A549 (cell line): ENCODE results near the gene AMDHD1. TPM values are rescaled to one million over a fixed set of nuclear protein-coding genes. Genes with fewer than 3 reads are reported as not detected.
A peak's percentile ranks its signal among the peaks of the same experiment; 100 is the strongest.

ENCODE experiments used
- ATAC-seq, 2 experiments: fragments of 200-7000 bp in 1 of 2; fragments of >200 bp in 1 of 2; cut with Nextera tagmentation in 1 of 2; cut with Tn5 transposase in 1 of 2; 3 replicates each; pipeline versions ENCODE4 v1.8.0 to v1.9.1; 2018 to 2020; ENCODE audit warnings: mild to moderate bottlenecking in 1 of 2, moderate library complexity in 1 of 2
- CTCF ChIA-PET: fragments of 300-600 bp; sonication (Branson Sonifier 250); formaldehyde crosslinking; extraction: SDS; loops from one replicate; lab custom pipeline; 2021; ENCODE audit warnings: antibody characterized with exemption, inconsistent platforms; lab: Yijun Ruan, JAX
- POLR2A ChIA-PET: fragments of 350-600 bp; formaldehyde crosslinking; extraction: SDS; loops from one replicate; lab custom pipeline; 2021; ENCODE audit warnings: antibody characterized with exemption, inconsistent platforms; lab: Yijun Ruan, JAX
- DNase-seq, 2 experiments: peaks; one replicate each; pipeline versions ENCODE4 v3.0.0 to v3.0.0-alpha.2; 2011 to 2016; ENCODE audit warnings: low read depth in 1 of 2, low spot score in 1 of 2
- FAIRE-seq: peaks from 2 replicates; lab custom pipeline; 2011; peaks lifted over from hg19 to GRCh38; lab: Jason Lieb, UNC
- H3K27ac ChIP-seq, 2 experiments: fragments of >200 bp; sonication (Bioruptor Twin); formaldehyde crosslinking; 3 replicates each; pipeline ENCODE4 v1.5.1; 2016 to 2017
- H3K4me1 ChIP-seq: fragments of >200 bp; sonication (Bioruptor Twin); formaldehyde crosslinking; 3 replicates; pipeline ENCODE4 v1.6.1; 2016
- H3K4me2 ChIP-seq: fragments of >200 bp; sonication (Bioruptor Twin); formaldehyde crosslinking; 3 replicates; pipeline ENCODE4 v1.6.1; 2016
- H3K4me3 ChIP-seq: fragments of >200 bp; sonication (Bioruptor Twin); formaldehyde crosslinking; 3 replicates; pipeline ENCODE4 v1.5.1; 2016
- H3K9me3 ChIP-seq: fragments of >200 bp; sonication (Bioruptor Twin); formaldehyde crosslinking; 3 replicates; pipeline ENCODE4 v1.6.1; 2016
- ATOH8 ChIP-seq: fragments of 250-450 bp; sonication (Bioruptor Pico); IDR thresholded peaks from 2 replicates; pipeline ENCODE4 v1.5.0; 2020; ENCODE audit warnings: low read depth, mild to moderate bottlenecking, moderate library complexity
- CHD4 ChIP-seq: fragments of 200-600 bp; sonication (generic); IDR thresholded peaks from 2 replicates; pipeline ENCODE4 v1.6.1; 2016; ENCODE audit warnings: antibody characterized with exemption, mild to moderate bottlenecking, borderline replicate concordance
- EHF ChIP-seq: fragments of 250-450 bp; sonication (Bioruptor Pico); IDR thresholded peaks from 2 replicates; pipeline ENCODE4 v1.5.0; 2020; ENCODE audit warnings: mild to moderate bottlenecking
- FOSL2 ChIP-seq, 2 experiments: fragments of 450-650 bp in 1 of 2; fragments of >200 bp in 1 of 2; sonication (Bioruptor Twin) in 1 of 2; formaldehyde crosslinking; IDR thresholded peaks; 2 replicates each; pipeline versions ENCODE4 v1.5.0 to v1.6.1; 2016 to 2020; ENCODE audit warnings: mild to moderate bottlenecking in 1 of 2, moderate library complexity in 1 of 2
- HDAC2 ChIP-seq: fragments of 200-600 bp; sonication (generic); IDR thresholded peaks from 2 replicates; pipeline ENCODE4 v1.6.1; 2016
- HES2 ChIP-seq: fragments of >200 bp; sonication (Bioruptor Twin); formaldehyde crosslinking; IDR thresholded peaks from 2 replicates; pipeline ENCODE4 v1.6.1; 2016
- HEYL ChIP-seq: fragments of 250-450 bp; sonication (Bioruptor Pico); IDR thresholded peaks from 2 replicates; pipeline ENCODE4 v1.8.0; 2021; ENCODE audit warnings: mild to moderate bottlenecking, moderate library complexity
- JUN ChIP-seq, 2 experiments: fragments of >200 bp; sonication (Bioruptor Twin); formaldehyde crosslinking; IDR thresholded peaks; 2 replicates in 1 of 2; 3 replicates in 1 of 2; pipeline ENCODE4 v1.6.1; 2016 to 2017
- JUNB ChIP-seq: fragments of >200 bp; sonication (Bioruptor Twin); formaldehyde crosslinking; IDR thresholded peaks from 2 replicates; pipeline ENCODE4 v1.6.1; 2016
- NPAS2 ChIP-seq: fragments of 250-450 bp; sonication (Bioruptor Pico); IDR thresholded peaks from 2 replicates; pipeline ENCODE4 v1.8.0; 2022; ENCODE audit warnings: mild to moderate bottlenecking, moderate library complexity, borderline replicate concordance
- POLR2A ChIP-seq: IDR thresholded peaks from 2 replicates; pipeline ENCODE4 v1.6.1; 2012; ENCODE audit warnings: mild to moderate bottlenecking, low read length
- RAD21 ChIP-seq, 2 experiments: fragments of >200 bp in 1 of 2; sonication (Bioruptor Twin) in 1 of 2; formaldehyde crosslinking in 1 of 2; IDR thresholded peaks in 1 of 2; conservative IDR thresholded peaks in 1 of 2; 2 replicates in 1 of 2; 3 replicates in 1 of 2; pipeline ENCODE4 v1.6.1; 2012 to 2018; ENCODE audit warnings: inconsistent platforms in 1 of 2
- RARB ChIP-seq: fragments of 250-450 bp; sonication (Bioruptor Pico); IDR thresholded peaks from 2 replicates; pipeline ENCODE4 v1.8.0; 2021; ENCODE audit warnings: mild to moderate bottlenecking, moderate library complexity
- RCOR1 ChIP-seq: fragments of 150-350 bp; IDR thresholded peaks from 2 replicates; pipeline ENCODE4 v1.6.1; 2014; ENCODE audit warnings: antibody characterized with exemption, low read length, low read depth
- RFX5 ChIP-seq: fragments of 450-650 bp; IDR thresholded peaks from 2 replicates; pipeline ENCODE4 v1.7.1; 2014; ENCODE audit warnings: antibody characterized with exemption, mild to moderate bottlenecking, moderate library complexity
- RNF2 ChIP-seq: fragments of 200-600 bp; sonication (generic); IDR thresholded peaks from 2 replicates; pipeline ENCODE4 v1.6.1; 2016; ENCODE audit warnings: low read depth, mild to moderate bottlenecking, antibody characterized with exemption, moderate library complexity, borderline replicate concordance
- SMC3 ChIP-seq: fragments of >200 bp; sonication (Bioruptor Twin); formaldehyde crosslinking; IDR thresholded peaks from 3 replicates; pipeline ENCODE4 v1.6.1; 2018; ENCODE audit warnings: inconsistent platforms
- TFCP2L1 ChIP-seq: fragments of 250-450 bp; sonication (Bioruptor Pico); IDR thresholded peaks from 2 replicates; pipeline ENCODE4 v1.5.0; 2021; ENCODE audit warnings: mild to moderate bottlenecking
- USF2 ChIP-seq: fragments of 450-650 bp; IDR thresholded peaks from 2 replicates; pipeline ENCODE4 v1.6.1; 2014; ENCODE audit warnings: antibody characterized with exemption
- ZC3H11A ChIP-seq: fragments of 450-650 bp; IDR thresholded peaks from 2 replicates; pipeline ENCODE4 v1.6.1; 2014; ENCODE audit warnings: antibody characterized with exemption, mild to moderate bottlenecking
- WGBS: methylation state at CpG from one replicate; pipeline ENCODE4 v1.1.6; 2017; ENCODE audit errors: missing lambda C conversion rate; 5-methylcytosine and 5-hydroxymethylcytosine counted together
- polyA plus RNA-seq, 4 experiments: library from polyadenylated mRNA; depleted of rRNA in 3 of 4; stranded (reverse); fragments of >200 nt; fragmentation: RNase III in 1 of 4; extraction: RNeasy Plus Mini Kit Qiagen cat#74134 plus additional on column Dnase treatment in 1 of 4; gene quantifications; 2 replicates in 3 of 4; 3 replicates in 1 of 4; pipeline ENCODE4 v1.2.3, GENCODE V29; 2011 to 2017

AMDHD1 gene
- polyA plus RNA-seq, 2 of the 4 experiments (the other 2 are of a cell fraction) = 4.1 to 7.7 TPM

DNA sequence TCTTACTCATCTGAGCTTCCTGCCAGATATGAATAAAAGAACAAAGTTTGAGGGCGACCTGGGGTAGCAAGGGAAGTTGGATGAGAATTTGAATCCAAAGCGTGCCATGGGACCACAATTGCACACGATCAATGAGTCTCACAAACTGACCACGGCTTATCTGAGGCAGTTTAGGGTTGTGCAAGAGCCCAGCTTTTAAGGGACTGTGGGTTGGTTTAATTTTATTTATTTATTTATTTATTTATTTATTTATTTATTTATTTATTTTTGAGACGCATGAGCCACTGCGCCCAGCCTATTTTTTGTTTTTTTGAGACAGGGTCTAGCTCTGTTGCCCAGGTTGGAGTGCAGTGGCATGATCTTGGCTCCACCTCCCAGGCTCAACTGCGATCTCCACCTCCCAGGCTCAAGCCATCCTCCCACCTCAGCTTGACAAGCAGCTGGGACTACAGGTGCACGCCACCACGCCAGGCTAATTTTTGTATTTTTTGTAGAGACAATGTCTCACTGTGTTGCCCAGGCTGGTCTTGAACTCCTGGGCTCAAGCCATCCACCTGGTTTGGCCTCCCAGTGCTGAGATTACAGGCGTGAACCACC lies 1.1 kb downstream of the AMDHD1 start:
- TF ChIP-seq JUNB = no peak
- no peak for TF ChIP-seq TFCP2L1 (CRISPR knock-in tag)
- TF ChIP-seq ZC3H11A = peak; percentile 93
- CTCF ChIA-PET = interaction anchor here (0.6 to 6.7 kb wide), 14 partner anchors 7 to 1992 kb away, joined by 3 to 46 read pairs (median 3); no protein-coding TSS in a partner anchor
- WGBS = 72% methylated on average over 10 of the region's 10 CpGs

GRCh38 chr12:95949477-95950206 lies 6.5 kb downstream of the AMDHD1 start:
- Histone ChIP-seq H3K4me2 (no peak overlapping the region), H3K27ac (no peak overlapping the region), H3K4me3 (no peak overlapping the region), H3K9me3 (no peaks in the 10 kb centered on the region), H3K4me1 (no peaks in the 10 kb centered on the region)
- ChIA-PET CTCF (no interaction called here), POLR2A (no interaction called here)
- FAIRE-seq (peak; percentile 59), DNase-seq (no peak), ATAC-seq (no peak)
- no peak for TF ChIP-seq SMC3
- 35% methylated on average over 4 of the region's 4 CpGs for WGBS

More for the DNA sequence above, 1.1 kb downstream of the AMDHD1 start:
- FAIRE-seq (no peak), DNase-seq (no peak), ATAC-seq (no peak)
- no peaks in the 10 kb centered on the region for H3K9me3 ChIP-seq
- POLR2A ChIA-PET = interaction anchor here (2.1 to 2.3 kb wide), 3 partner anchors 10 to 92 kb away, joined by 8 to 28 read pairs (median 11); partner anchors contain the start of gene LTA4H
- peaks cover 25% of the 10 kb centered on the region for H3K4me1 ChIP-seq
- H3K4me3 ChIP-seq = peak overlapping the region; percentile 82
- H3K4me2 ChIP-seq = peak overlapping the region; percentile 99
- H3K27ac ChIP-seq = peak overlapping the region; percentile 96 to 99; a peak in 3 of 6 replicates

DNA sequence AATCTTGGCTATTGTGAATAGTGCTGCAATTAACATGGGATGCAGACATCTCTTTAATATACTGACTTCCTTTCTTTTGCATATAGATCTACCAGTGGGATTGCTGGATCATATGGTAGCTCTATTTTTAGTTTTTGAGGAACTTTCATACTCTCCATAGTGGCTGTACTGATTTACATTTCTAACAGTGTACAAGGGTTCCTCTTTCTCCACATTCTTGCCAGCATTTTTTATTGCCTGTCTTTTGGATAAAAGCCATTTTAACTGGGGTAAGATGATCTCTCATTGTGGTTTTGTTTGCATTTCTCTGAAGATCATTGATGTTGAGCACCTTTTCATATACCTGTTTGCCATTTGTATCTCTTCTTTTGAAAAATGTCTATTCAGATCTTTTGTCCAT lies 8.4 kb downstream of the AMDHD1 start:
- H3K27ac ChIP-seq = no peak overlapping the region
- no peak overlapping the region for H3K4me2 ChIP-seq
- FAIRE-seq (no peak), DNase-seq (no peak), ATAC-seq (no peak)
- H3K9me3 ChIP-seq = no peaks in the 10 kb centered on the region
- H3K4me3 ChIP-seq = no peak overlapping the region
- CTCF ChIA-PET = interaction anchor here (0.9 to 1.2 kb wide), 3 partner anchors 8 to 33 kb away, joined by 3 to 6 read pairs (median 4); partner anchors contain the start of gene CCDC38
- H3K4me1 ChIP-seq = no peaks in the 10 kb centered on the region
- POLR2A ChIA-PET = interaction anchor here (6.5 kb wide), 1 partner anchor 9 kb away, joined by 28 read pairs; the partner anchor contains the start of genes AMDHD1 and CCDC38
- TF ChIP-seq RFX5 = no peak
- no peak for TF ChIP-seq USF2
- no peak for TF ChIP-seq JUNB
- no peak for TF ChIP-seq NPAS2 (CRISPR knock-in tag)
- no peak for TF ChIP-seq FOSL2 (IDR thresholded peaks at IDR 0.05)
- no peak for TF ChIP-seq FOSL2 (CRISPR knock-in tag; IDR thresholded peaks at IDR 0.05)
- no peak for TF ChIP-seq ATOH8 (CRISPR knock-in tag)
- no peak for TF ChIP-seq EHF (CRISPR knock-in tag)
- TF ChIP-seq RCOR1 = no peak

- no peak for FAIRE-seq
- H3K27ac ChIP-seq = no peak overlapping the region
- H3K4me2 ChIP-seq = no peak overlapping the region
- TF ChIP-seq RAD21 (conservative IDR thresholded peaks at IDR 0.05 in 1 of 2, IDR thresholded peaks at IDR 0.05 in 1 of 2) (no peak), RNF2 (no peak), HES2 (no peak), NPAS2 (CRISPR knock-in tag) (no peak), TFCP2L1 (CRISPR knock-in tag) (no peak), RARB (no peak), CHD4 (no peak), SMC3 (no peak), HDAC2 (no peak), HEYL (CRISPR knock-in tag) (no peak), USF2 (no peak), POLR2A (no peak), JUN (IDR thresholded peaks at IDR 0.05) (no peak)
- TF ChIP-seq, all 56 proteins: peak for 0
- ATAC-seq = no peak
- POLR2A ChIA-PET = interaction anchor here (6.5 kb wide), 1 partner anchor 10 kb away, joined by 28 read pairs; the partner anchor contains the start of genes AMDHD1 and CCDC38
- CTCF ChIA-PET = interaction anchor here (1.0 to 2.2 kb wide), 3 partner anchors 10 to 35 kb away, joined by 5 to 13 read pairs (median 7); partner anchors contain the start of genes AMDHD1 and CCDC38
- H3K4me1 ChIP-seq = no peaks in the 10 kb centered on the region
- no peak overlapping the region for H3K4me3 ChIP-seq
- H3K9me3 ChIP-seq = no peaks in the 10 kb centered on the region
- no peak for DNase-seq
- 67% methylated on average over 1 of the region's 1 CpG for WGBS
Observed at GRCh38 chr12:95953000-95953399, 9.9 kb downstream of the AMDHD1 start.
